H1 (cell line): ENCODE results near the gene DISC1. TPM values are rescaled to one million over a fixed set of nuclear protein-coding genes. Genes with fewer than 3 reads are reported as not detected.

Experiments
- CTCF ChIA-PET: fragments of 300-600 bp; sonication (Branson Sonifier 250); formaldehyde crosslinking; loops from one replicate; lab custom pipeline; 2021; ENCODE audit not compliant: partially characterized antibody; lab: Charles Lee
- POLR2A ChIA-PET: fragments of 300-600 bp; sonication (Branson Sonifier 250); formaldehyde crosslinking; loops from one replicate; lab custom pipeline; 2021; ENCODE audit warnings: inconsistent platforms; ENCODE audit not compliant: partially characterized antibody; lab: Charles Lee
- DNase-seq, 2 experiments: peaks; one replicate each; pipeline versions ENCODE4 v3.0.0 to v3.0.0-alpha.2; 2010 to 2022; ENCODE audit warnings: low spot score in 2 of 2, low read depth in 1 of 2, mixed read lengths in 1 of 2
- FAIRE-seq: peaks from 2 replicates; lab custom pipeline; 2011; peaks lifted over from hg19 to GRCh38; lab: Jason Lieb, UNC
- H2AFZ ChIP-seq: 2 replicates; pipeline ENCODE4 v1.8.1; 2012; ENCODE audit warnings: low read length, inconsistent platforms
- H2AK5ac ChIP-seq: 2 replicates; pipeline ENCODE4 v1.6.1; 2013; ENCODE audit warnings: low read depth, low read length
- H2BK120ac ChIP-seq: replicated peaks from 2 replicates; pipeline ENCODE3; 2013; ENCODE audit warnings: low read depth, low read length, inconsistent platforms
- H2BK12ac ChIP-seq: 2 replicates; pipeline ENCODE4 v1.6.1; 2013; ENCODE audit warnings: low read depth, low read length
- H2BK15ac ChIP-seq: 2 replicates; pipeline ENCODE4 v1.6.1; 2013; ENCODE audit warnings: low read length
- H2BK20ac ChIP-seq: 2 replicates; pipeline ENCODE4 v1.6.1; 2013; ENCODE audit warnings: low read length
- H2BK5ac ChIP-seq: 2 replicates; pipeline ENCODE4 v1.6.1; 2013; ENCODE audit warnings: low read depth, low read length
- H3K14ac ChIP-seq: 2 replicates; pipeline ENCODE4 v1.6.1; 2013; ENCODE audit warnings: inconsistent platforms; ENCODE audit not compliant: insufficient read length
- H3K18ac ChIP-seq: 2 replicates; pipeline ENCODE4 v1.6.1; 2013; ENCODE audit warnings: low read length; ENCODE audit errors: extremely low read depth
- H3K23ac ChIP-seq: 2 replicates; pipeline ENCODE4 v1.6.1; 2013; ENCODE audit warnings: inconsistent platforms; ENCODE audit not compliant: insufficient read length
- H3K23me2 ChIP-seq: 2 replicates; pipeline ENCODE4 v1.6.1; 2013; ENCODE audit warnings: low read depth, low read length
- H3K27ac ChIP-seq: 2 replicates; pipeline ENCODE4 v1.6.1; 2011; ENCODE audit warnings: low read depth, low read length, inconsistent platforms
- H3K27me3 ChIP-seq, 4 experiments: replicated peaks in 1 of 4; 1 replicate in 1 of 4; 2 replicates in 3 of 4; pipeline versions ENCODE4 v1.6.1 to v1.8.1; 2011 to 2013; ENCODE audit warnings: low read length in 3 of 4, mild to moderate bottlenecking in 3 of 4, inconsistent platforms in 2 of 4, mixed read lengths in 2 of 4, moderate library complexity in 1 of 4; ENCODE audit not compliant: control insufficient read depth in 3 of 4, insufficient read depth in 3 of 4; ENCODE audit errors: extremely low read depth in 1 of 4
- H3K36me3 ChIP-seq, 4 experiments: 2 replicates each; pipeline versions ENCODE4 v1.6.1 to v1.8.1; 2011 to 2013; ENCODE audit warnings: mild to moderate bottlenecking in 4 of 4, low read length in 3 of 4, moderate library complexity in 2 of 4, control low read depth in 1 of 4, inconsistent platforms in 1 of 4; ENCODE audit not compliant: insufficient read depth in 4 of 4, control insufficient read depth in 2 of 4
- H3K4ac ChIP-seq: replicated peaks from 2 replicates; pipeline ENCODE3; 2013; ENCODE audit warnings: low read length, low read depth, mixed read lengths, inconsistent platforms; ENCODE audit not compliant: insufficient read length
- H3K4me1 ChIP-seq, 4 experiments: replicated peaks in 1 of 4; 1 replicate in 1 of 4; 2 replicates in 3 of 4; pipeline versions ENCODE4 v1.6.1 to v1.8.1; 2011 to 2013; ENCODE audit warnings: low read length in 3 of 4, inconsistent platforms in 2 of 4, mixed read lengths in 1 of 4; ENCODE audit not compliant: insufficient read depth in 4 of 4, control insufficient read depth in 3 of 4
- H3K4me2 ChIP-seq, 2 experiments: 2 replicates each; pipeline versions ENCODE4 v1.6.1 to v1.8.1; 2011 to 2013; ENCODE audit warnings: low read depth in 2 of 2, low read length in 2 of 2, control low read depth in 1 of 2, inconsistent platforms in 1 of 2, mild to moderate bottlenecking in 1 of 2; ENCODE audit not compliant: insufficient read depth in 1 of 2
- H3K4me3 ChIP-seq, 4 experiments: fragments of 200-600, 300-600 bp in 1 of 4; sonication (generic), shearing (Covaris generic), sonication (Bioruptor Twin) in 1 of 4; 2 replicates each; pipeline versions ENCODE4 v1.5.1 to v1.8.1; 2011 to 2016; ENCODE audit warnings: low read length in 4 of 4, low read depth in 3 of 4, control low read depth in 2 of 4, inconsistent platforms in 2 of 4, mild to moderate bottlenecking in 2 of 4, mixed read lengths in 1 of 4, moderate library complexity in 1 of 4; ENCODE audit not compliant: insufficient read depth in 2 of 4; ENCODE audit errors: extremely low read depth in 1 of 4
- H3K56ac ChIP-seq: replicated peaks from 2 replicates; pipeline ENCODE3; 2013; ENCODE audit warnings: low read depth, mild to moderate bottlenecking, mixed read lengths, low read length, inconsistent platforms; ENCODE audit not compliant: insufficient read length
- H3K79me1 ChIP-seq: 2 replicates; pipeline ENCODE4 v1.6.1; 2013; ENCODE audit warnings: low read depth, low read length, control low read depth
- H3K79me2 ChIP-seq, 2 experiments: 2 replicates each; pipeline versions ENCODE4 v1.6.1 to v1.8.1; 2012 to 2013; ENCODE audit warnings: low read length in 2 of 2, mild to moderate bottlenecking in 2 of 2, inconsistent platforms in 1 of 2; ENCODE audit not compliant: insufficient read depth in 2 of 2, control insufficient read depth in 1 of 2
- H3K9ac ChIP-seq, 4 experiments: replicated peaks in 1 of 4; 1 replicate in 1 of 4; 2 replicates in 3 of 4; pipeline versions ENCODE4 v1.6.1 to v1.8.1; 2011 to 2013; ENCODE audit warnings: low read depth in 3 of 4, low read length in 3 of 4, control low read depth in 2 of 4, mild to moderate bottlenecking in 2 of 4, moderate library complexity in 2 of 4, inconsistent platforms in 1 of 4; ENCODE audit errors: extremely low read depth in 1 of 4
- H3K9me3 ChIP-seq, 2 experiments: 2 replicates each; pipeline versions ENCODE4 v1.6.1 to v1.8.1; 2012 to 2013; ENCODE audit warnings: mild to moderate bottlenecking in 2 of 2, moderate library complexity in 2 of 2, control low read depth in 1 of 2, inconsistent platforms in 1 of 2, low read depth in 1 of 2, low read length in 1 of 2, mixed read lengths in 1 of 2; ENCODE audit not compliant: insufficient read depth in 2 of 2
- H4K20me1 ChIP-seq, 2 experiments: replicated peaks in 1 of 2; 2 replicates each; pipeline versions ENCODE3 to v1.8.1; 2011 to 2013; ENCODE audit warnings: inconsistent platforms in 2 of 2, low read length in 2 of 2, mild to moderate bottlenecking in 1 of 2; ENCODE audit not compliant: insufficient read depth in 2 of 2, control insufficient read depth in 1 of 2
- H4K5ac ChIP-seq: 2 replicates; pipeline ENCODE4 v1.6.1; 2013; ENCODE audit warnings: low read length, low read depth, mixed read lengths, inconsistent platforms; ENCODE audit not compliant: insufficient read length
- H4K8ac ChIP-seq: 2 replicates; pipeline ENCODE4 v1.8.0; 2013; ENCODE audit warnings: mild to moderate bottlenecking, moderate library complexity, low read length, inconsistent platforms; ENCODE audit not compliant: insufficient read depth; ENCODE audit errors: extremely low read depth
- H4K91ac ChIP-seq: replicated peaks from 2 replicates; pipeline ENCODE3; 2013; ENCODE audit warnings: low read length, mixed read lengths, inconsistent platforms; ENCODE audit not compliant: insufficient read length
- CEBPB ChIP-seq: IDR thresholded peaks from 2 replicates; pipeline ENCODE4 v1.6.1; 2012; ENCODE audit warnings: low read depth, low read length
- CHD2 ChIP-seq: IDR thresholded peaks from 2 replicates; pipeline ENCODE4 v1.6.1; 2012; ENCODE audit warnings: low read length, improper control_type of control experiment
- CTBP2 ChIP-seq: IDR thresholded peaks from 2 replicates; pipeline ENCODE4 v1.7.0; 2011; ENCODE audit warnings: borderline replicate concordance, mild to moderate bottlenecking, moderate library complexity, mixed read lengths, low read length; ENCODE audit not compliant: insufficient read depth, insufficient read length
- EGR1 ChIP-seq: IDR thresholded peaks from 2 replicates; pipeline ENCODE4 v1.6.1; 2011; ENCODE audit warnings: low read depth, low read length, borderline replicate concordance
- EP300 ChIP-seq, 2 experiments: IDR thresholded peaks; 1 replicate in 1 of 2; 2 replicates in 1 of 2; pipeline ENCODE4 v1.6.1; 2011 to 2012; ENCODE audit warnings: low read depth in 2 of 2, low read length in 2 of 2, mild to moderate bottlenecking in 2 of 2, borderline replicate concordance in 1 of 2, inconsistent platforms in 1 of 2, moderate library complexity in 1 of 2
- JUN ChIP-seq: IDR thresholded peaks from 2 replicates; pipeline ENCODE4 v1.6.1; 2011; ENCODE audit warnings: low read depth, mild to moderate bottlenecking, improper control_type of control experiment, low read length
- JUND ChIP-seq: IDR thresholded peaks from 2 replicates; pipeline ENCODE4 v1.6.1; 2011; ENCODE audit warnings: mild to moderate bottlenecking, improper control_type of control experiment, low read length
- KDM4A ChIP-seq: IDR thresholded peaks from one replicate; pipeline ENCODE4 v1.7.1; 2012; ENCODE audit warnings: low read depth, mild to moderate bottlenecking, moderate library complexity, low read length, inconsistent platforms; ENCODE audit not compliant: severe bottlenecking
- POU5F1 ChIP-seq: IDR thresholded peaks from 2 replicates; pipeline ENCODE4 v1.6.1; 2011; ENCODE audit warnings: low read depth, mild to moderate bottlenecking, low read length, moderate library complexity
- RBBP5 ChIP-seq: IDR thresholded peaks from 2 replicates; pipeline ENCODE4 v1.7.1; 2012; ENCODE audit warnings: low read depth, mild to moderate bottlenecking, inconsistent platforms, low read length, moderate library complexity, borderline replicate concordance
- SIN3A ChIP-seq, 2 experiments: IDR thresholded peaks in 1 of 2; conservative IDR thresholded peaks in 1 of 2; 2 replicates each; pipeline ENCODE4 v1.6.1; 2011 to 2012; ENCODE audit warnings: low read length in 2 of 2, improper control_type of control experiment in 1 of 2, low read depth in 1 of 2, mild to moderate bottlenecking in 1 of 2
- SP1 ChIP-seq: IDR thresholded peaks from 2 replicates; pipeline ENCODE4 v1.6.1; 2011; ENCODE audit warnings: low read depth, low read length
- WGBS, 2 experiments: shearing (Covaris generic) in 1 of 2; methylation state at CpG; one replicate each; pipeline versions ENCODE4 v1.1.6 to v1.1.7; 2013 to 2015; ENCODE audit warnings: low lambda C conversion rate in 2 of 2, mixed read lengths in 2 of 2, inconsistent platforms in 1 of 2, low coverage in 1 of 2, missing lambda C conversion rate in 1 of 2; ENCODE audit not compliant: insufficient replicate concordance in 2 of 2, insufficient coverage in 1 of 2, insufficient read length in 1 of 2; ENCODE audit errors: extremely low coverage in 1 of 2, missing lambda C conversion rate in 1 of 2; 5-methylcytosine and 5-hydroxymethylcytosine counted together
- polyA plus RNA-seq, 7 experiments: library from polyadenylated mRNA; depleted of rRNA in 3 of 7; stranded (reverse) in 5 of 7; unstranded in 2 of 7; fragments of >200 nt in 5 of 7; fragments of 200-250 nt in 2 of 7; gene quantifications; 1 replicate in 5 of 7; 2 replicates in 1 of 7; 4 replicates in 1 of 7; pipeline versions ENCODE4 v1.2.1 to v1.2.3, GENCODE V29; 2011 to 2013; ENCODE audit warnings: missing spikeins in 2 of 7, mixed read lengths in 2 of 7
- total RNA-seq: library from RNA; stranded (reverse); fragmentation: NEBNext Ultra II Directional; extraction: Animal tissue kit (Norgen Biotek cat#: 25700); gene quantifications from 2 replicates; pipeline ENCODE4 v1.2.1, GENCODE V29; 2021
- TF ChIP-seq, protein P1 (sequence below): IDR thresholded peaks from 2 replicates; pipeline ENCODE4 v1.6.1; 2012; ENCODE audit warnings: low read length, inconsistent platforms

DISC1 gene
- total and polyA plus RNA-seq, 2 of the 8 experiments (the other 6 are each of a cell fraction or from before 2014, with no cell fraction given), result 1.1 to 3.5 TPM

DNA sequence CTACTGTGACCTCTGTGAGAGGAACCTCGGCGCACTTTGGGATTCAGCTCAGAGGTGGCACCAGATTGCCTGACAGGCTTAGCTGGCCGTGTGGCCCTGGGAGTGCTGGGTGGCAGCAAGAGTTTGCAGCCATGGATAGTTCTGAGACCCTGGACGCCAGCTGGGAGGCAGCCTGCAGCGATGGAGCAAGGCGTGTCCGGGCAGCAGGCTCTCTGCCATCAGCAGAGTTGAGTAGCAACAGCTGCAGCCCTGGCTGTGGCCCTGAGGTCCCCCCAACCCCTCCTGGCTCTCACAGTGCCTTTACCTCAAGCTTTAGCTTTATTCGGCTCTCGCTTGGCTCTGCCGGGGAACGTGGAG lies 67.5 kb downstream of the DISC1 start:
- no peak overlapping the region for H4K5ac ChIP-seq
- no peak overlapping the region for H2BK12ac ChIP-seq
- H2AK5ac ChIP-seq, result no peak overlapping the region
- no peak overlapping the region for H3K4me3 ChIP-seq
- DNase-seq (no peak), FAIRE-seq (no peak)
- no peak overlapping the region for H3K23ac ChIP-seq
- CTCF ChIA-PET, result interaction anchor here (0.6 to 3.3 kb wide), 9 partner anchors 10 to 261 kb away, joined by 3 to 25 read pairs (median 4); no protein-coding TSS in a partner anchor
- H3K14ac ChIP-seq, result no peak overlapping the region
- no peak overlapping the region for H3K27ac ChIP-seq
- no peak overlapping the region for H3K4me2 ChIP-seq
- H3K79me1 ChIP-seq, result no peaks in the 10 kb centered on the region
- no peak overlapping the region for H2BK20ac ChIP-seq
- peaks cover 2% of the 10 kb centered on the region; the same call in 1 of the 2 replicates for H3K23me2 ChIP-seq
- H3K56ac ChIP-seq, result no peak overlapping the region
- no peak overlapping the region for H4K91ac ChIP-seq
- WGBS, 2 experiments, result 85% methylated on average over 8 of the region's 11 CpGs; no CpG with 5 or more reads in 1 of the 2 experiments
- no peak overlapping the region for H2BK120ac ChIP-seq
- no peaks in the 10 kb centered on the region for H4K20me1 ChIP-seq
- no peak overlapping the region for H2BK5ac ChIP-seq
- no peak overlapping the region for H2AFZ ChIP-seq
- POLR2A ChIA-PET, result no interaction called here
- H3K18ac ChIP-seq, result no peak overlapping the region
- no peaks in the 10 kb centered on the region; a peak in 1 of 7 replicates for H3K27me3 ChIP-seq
- no peak overlapping the region for H2BK15ac ChIP-seq
- no peak overlapping the region for H4K8ac ChIP-seq
- H3K9ac ChIP-seq, result no peak overlapping the region
- H3K4me1 ChIP-seq, result peaks cover 3 to 10% (median 4%) of the 10 kb centered on the region in 4 experiments
- no peaks in the 10 kb centered on the region for H3K36me3 ChIP-seq
- no peaks in the 10 kb centered on the region for H3K9me3 ChIP-seq
- H3K79me2 ChIP-seq, result no peaks in the 10 kb centered on the region
- no peak overlapping the region for H3K4ac ChIP-seq
- TF ChIP-seq SIN3A (conservative IDR thresholded peaks at IDR 0.05 in 1 of 2, IDR thresholded peaks at IDR 0.05 in 1 of 2; ENCODE audit: low read depth in 1 of 2, low read length in 2 of 2) (no peak), RBBP5 (no peak), KDM4A (no peak), CEBPB (no peak), CHD2 (no peak), CTBP2 (no peak), JUND (no peak), EP300 (IDR thresholded peaks at IDR 0.05; ENCODE audit: borderline replicate concordance in 1 of 2, low read depth in 2 of 2, low read length in 2 of 2) (no peak), SP1 (no peak), JUN (no peak), EGR1 (no peak), POU5F1 (no peak)
- TF ChIP-seq, protein P1, sequence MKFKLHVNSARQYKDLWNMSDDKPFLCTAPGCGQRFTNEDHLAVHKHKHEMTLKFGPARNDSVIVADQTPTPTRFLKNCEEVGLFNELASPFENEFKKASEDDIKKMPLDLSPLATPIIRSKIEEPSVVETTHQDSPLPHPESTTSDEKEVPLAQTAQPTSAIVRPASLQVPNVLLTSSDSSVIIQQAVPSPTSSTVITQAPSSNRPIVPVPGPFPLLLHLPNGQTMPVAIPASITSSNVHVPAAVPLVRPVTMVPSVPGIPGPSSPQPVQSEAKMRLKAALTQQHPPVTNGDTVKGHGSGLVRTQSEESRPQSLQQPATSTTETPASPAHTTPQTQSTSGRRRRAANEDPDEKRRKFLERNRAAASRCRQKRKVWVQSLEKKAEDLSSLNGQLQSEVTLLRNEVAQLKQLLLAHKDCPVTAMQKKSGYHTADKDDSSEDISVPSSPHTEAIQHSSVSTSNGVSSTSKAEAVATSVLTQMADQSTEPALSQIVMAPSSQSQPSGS, result no peak
